HG03097 (cell line): Measurements from ENCODE around the gene NOG.

Experiments used
- ATAC-seq: cut with Tn5 transposase; IDR thresholded peaks from one replicate; pipeline ENCODE4 v1.9.1; 2021; ENCODE audit not compliant: unreplicated experiment, low FRiP score

The NOG gene

GRCh38 chr17:56593646-56594319, at the start of gene NOG:
Gene NOG, plus strand, starts transcription at chr17:56593699. Its CDS starts 525 bp downstream, at chr17:56594224.
- no peak for ATAC-seq

DNA sequence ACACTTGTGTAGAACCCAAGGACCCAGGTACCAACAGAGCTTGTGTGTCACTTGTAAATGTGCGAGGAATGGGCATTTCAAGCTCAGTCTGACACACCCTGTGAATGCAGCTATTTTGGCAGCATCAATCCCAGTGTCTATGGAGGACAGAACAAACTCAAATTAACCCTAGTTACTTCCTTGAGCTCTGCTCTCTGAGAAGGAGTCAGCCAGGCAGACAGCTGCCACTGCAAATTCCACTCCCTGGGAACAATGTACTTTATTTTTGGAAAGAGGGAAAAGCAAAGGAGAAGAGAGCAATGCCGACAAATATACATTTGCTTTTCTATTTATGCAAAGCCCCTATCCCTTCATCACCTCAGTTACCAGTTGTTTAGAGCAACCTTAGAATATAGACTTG, 48.4 kb upstream of the NOG start:
- ATAC-seq, result no peak

DNA sequence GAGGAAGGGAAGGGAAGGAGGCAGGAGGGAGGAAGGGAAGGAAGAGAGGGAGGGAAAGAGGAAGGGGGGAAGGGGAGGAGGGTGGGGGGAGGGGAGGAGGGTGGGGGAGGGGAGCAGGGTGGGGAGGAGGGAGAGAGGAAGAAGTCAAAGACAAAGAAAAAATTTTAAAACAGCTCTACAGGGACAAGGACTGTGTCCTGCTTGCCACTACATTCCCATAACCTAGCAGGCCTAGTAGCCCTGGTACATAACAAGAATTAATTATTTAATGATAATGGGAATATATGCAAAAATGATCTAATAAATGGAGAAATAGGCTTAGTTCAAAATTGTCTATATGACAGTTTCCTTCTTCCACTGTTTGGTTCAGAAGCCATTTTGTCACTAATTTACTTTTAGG, 47.6 kb upstream of the NOG start:
- ATAC-seq, result no peak

DNA sequence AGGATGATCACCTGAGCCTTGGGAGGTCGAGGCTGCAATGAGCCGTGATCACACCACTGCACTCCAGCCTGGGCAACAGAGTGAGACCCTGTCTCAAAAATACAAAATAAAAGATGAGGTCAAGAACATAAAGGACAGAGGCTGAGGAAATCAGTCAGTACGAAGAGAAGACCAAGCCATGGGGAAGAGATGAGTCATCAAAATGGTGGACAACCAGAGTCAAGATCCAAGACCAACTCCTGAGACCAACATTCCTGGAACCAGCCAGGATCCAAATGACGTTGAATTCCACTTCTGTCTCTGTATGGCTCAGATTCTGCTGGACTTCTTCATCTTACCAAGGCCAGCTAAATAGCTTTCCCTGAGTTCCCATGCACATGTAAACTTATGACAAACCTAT, 44.8 kb upstream of the NOG start:
- ATAC-seq, result no peak

GRCh38 chr17:56549501-56549900, 44.0 kb upstream of the NOG start:
- no peak for ATAC-seq

DNA sequence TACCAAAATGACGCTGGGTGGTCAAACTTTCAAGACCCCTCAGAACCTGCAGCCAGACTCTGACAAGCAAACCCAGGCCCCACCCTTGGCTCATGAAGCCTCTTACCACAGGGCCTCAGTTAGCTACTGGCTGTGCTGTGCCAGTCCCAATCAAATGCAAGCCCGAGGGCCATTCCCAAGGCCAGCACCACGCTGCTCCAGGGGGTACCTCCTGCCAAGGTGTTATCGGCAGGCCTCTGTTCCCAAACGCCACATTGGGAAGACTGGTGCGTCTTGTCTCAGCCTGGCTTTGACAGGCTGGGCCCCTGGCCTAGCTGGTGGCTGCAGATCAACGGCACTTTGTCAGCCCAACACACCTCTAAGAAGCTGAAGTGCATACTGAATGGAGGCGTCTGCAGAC, 35.8 kb upstream of the NOG start:
- no peak for ATAC-seq

GRCh38 chr17:56558088-56558487, 35.4 kb upstream of the NOG start:
- no peak for ATAC-seq

- no peak for ATAC-seq
Measured at GRCh38 chr17:56570199-56570598, 23.3 kb upstream of the NOG start.

- ATAC-seq, result no peak
Measured at GRCh38 chr17:56571456-56571855, 22.0 kb upstream of the NOG start.

DNA sequence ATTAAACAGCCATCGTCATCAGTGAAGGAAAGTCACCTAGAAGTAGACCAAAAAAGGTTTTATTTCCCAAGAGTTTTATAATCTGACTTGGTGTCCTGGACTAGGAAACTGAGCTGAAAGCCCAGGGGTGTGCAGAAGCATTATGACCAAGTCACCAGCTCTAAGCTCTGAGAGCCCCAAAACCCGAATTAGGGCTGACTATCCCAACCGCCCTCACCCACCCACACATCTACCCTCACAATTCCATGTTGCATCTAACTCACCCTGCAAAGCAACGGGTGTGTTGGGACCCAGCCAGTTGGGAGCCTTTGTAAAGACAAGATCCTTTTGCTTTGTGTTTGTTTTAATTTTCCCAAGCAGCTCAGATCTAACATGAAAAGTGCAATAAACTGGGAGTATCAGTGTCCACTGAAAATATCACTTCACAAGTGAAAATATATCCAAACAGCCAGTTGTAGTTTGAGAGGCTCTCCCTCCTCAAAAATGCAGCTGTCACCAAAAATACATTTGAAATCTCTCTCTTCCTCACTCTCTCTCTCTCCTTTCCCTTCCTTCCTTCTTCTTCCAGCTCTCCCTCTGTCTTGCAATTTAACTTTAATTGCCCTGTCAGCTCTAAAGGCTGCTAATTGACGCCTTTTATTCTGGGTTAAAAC, 16.2 kb upstream of the NOG start:
- ATAC-seq, result no peak

- no peak for ATAC-seq
Measured at GRCh38 chr17:56577843-56578204, 15.7 kb upstream of the NOG start.

GRCh38 chr17:56581635-56582627, 11.6 kb upstream of the NOG start:
- ATAC-seq, result no peak

DNA sequence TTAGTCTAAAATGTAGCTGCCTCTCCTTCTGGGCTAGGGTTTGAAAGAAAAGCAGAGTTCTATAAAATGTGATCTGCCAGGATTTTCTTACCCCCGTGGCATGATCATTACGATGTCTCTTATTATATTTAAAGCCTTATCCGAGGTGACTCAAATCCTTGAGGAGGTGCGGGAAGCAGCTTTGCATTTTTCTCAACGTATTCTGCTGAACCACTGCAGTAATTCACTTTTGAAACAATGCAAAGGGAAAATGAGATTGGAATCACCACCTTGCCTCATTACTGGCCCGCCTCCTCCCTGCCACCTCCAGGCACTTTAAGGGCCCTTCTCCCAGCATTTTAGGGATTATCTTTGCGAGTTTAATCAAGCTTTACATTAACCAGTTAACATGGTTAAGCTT, 9.7 kb upstream of the NOG start:
- no peak for ATAC-seq

- no peak for ATAC-seq
Measured at GRCh38 chr17:56587298-56587697, 6.2 kb upstream of the NOG start.

DNA sequence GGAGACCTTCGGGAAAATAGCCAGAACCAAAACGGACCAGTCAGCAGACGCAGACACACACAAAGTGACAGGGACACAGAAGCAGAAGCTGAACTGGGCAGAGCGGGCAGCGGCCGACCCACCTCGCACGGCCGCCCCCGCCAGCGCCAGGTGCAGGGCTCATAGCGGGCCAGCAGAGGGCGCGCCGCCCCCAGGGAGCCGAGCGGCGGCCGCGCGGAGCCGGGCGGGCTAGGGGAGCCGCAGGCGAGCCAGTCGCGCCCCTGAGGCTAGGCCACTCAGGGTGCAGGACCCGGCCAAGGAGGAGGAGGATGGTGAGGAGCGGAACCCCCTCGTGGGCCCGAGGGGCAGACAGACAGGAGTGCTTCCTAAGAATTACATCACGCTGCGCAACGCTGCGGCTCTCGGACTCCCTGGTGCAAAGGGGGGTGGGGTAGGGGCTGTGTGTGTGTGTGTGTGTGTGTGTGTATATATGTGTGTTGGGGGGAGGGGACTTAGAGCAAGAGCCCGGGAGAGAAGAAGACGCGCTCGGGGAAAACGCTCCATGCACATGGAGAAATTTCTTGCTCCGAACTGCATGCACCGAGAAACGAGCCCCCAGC, 913 bp upstream of the NOG start:
- ATAC-seq, result peak; percentile 84

DNA sequence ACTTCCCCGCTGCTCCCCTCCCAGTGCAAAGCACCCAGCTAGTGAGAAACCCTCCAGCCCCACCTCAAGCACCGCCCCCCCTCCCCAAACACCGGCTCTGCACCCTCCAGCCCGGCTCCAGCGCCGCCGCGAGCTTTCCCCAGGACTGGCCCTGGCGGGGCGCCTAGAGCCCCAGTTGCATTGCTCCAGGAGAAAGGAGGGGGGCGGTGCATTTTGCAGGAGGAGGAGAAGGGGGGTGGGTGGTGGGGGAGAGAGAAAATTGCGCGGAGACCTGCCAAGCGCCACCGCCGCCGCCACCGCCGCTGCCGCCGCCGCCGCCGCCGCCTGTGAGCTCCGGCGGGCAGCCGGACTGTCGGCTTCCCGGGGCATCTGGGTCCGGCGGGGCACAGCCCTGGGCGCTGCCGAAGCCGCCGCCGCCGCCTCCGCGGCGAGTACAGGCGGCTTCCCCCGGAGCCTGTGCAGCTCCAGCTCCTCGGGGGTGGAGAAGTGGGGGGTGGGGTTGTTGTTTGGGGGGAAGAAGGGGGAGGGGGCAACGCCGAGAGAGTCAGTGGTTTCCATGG, 333 bp upstream of the NOG start:
- ATAC-seq, result no peak

GRCh38 chr17:56594320-56595107, 1.0 kb downstream of the NOG start:
- no peak for ATAC-seq

DNA sequence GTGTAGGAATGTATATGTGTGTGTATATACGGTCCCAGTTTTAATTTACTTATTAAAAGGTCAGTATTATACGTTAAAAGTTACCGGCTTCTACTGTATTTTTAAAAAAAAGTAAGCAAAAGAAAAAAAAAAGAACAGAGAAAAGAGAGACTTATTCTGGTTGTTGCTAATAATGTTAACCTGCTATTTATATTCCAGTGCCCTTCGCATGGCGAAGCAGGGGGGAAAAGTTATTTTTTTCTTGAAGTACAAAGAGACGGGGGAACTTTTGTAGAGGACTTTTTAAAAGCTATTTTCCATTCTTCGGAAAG, 1.6 kb downstream of the NOG start:
- no peak for ATAC-seq

DNA sequence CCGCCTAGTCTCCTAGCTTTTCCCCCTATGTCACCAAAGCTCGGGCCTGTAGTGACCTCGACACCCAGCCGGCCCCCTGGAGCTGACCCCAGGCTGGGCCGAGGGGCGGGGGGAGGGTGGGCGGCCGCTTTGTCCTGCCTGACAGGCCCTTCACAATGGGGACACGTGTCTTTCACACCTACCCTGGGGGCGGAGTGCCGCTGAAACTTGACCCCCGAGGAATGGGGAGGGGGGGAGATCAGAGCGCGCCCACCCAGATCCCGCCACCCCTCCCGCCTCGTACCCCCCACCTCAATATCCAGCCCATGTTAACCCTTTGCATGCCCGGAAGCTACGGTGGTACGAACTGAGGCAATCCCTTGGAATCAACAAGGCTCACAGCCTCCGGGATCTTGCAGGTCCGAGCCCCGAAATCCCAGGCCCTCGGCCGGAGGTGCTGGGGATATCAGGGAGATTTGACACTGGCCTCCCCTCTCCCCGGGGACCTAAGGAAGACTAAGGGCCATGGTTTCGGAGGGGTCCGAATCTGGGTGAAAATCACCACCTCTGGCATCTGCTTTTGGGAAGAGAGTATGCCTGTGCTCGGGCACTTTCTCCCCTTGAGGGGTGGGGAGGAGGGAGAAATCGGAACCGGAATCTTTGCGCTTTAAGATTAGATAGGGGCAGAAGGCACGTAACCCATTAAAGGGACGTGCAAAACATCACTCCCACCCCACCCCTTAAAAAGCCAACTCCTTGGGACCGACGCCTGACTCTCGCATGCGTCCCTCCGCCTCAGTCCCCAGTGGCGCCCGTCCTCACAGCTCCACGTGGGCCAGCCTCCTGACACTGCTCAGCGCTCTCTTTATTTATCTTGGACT, 2.6 kb downstream of the NOG start:
- no peak for ATAC-seq
